GM12874 (cell line): ENCODE results near the gene EP400.

Source experiments
- TF ChIP-seq, protein P1 (sequence below): IDR thresholded peaks from 2 replicates; pipeline ENCODE4 v1.5.1; 2011; ENCODE audit warnings: low read depth, mild to moderate bottlenecking, control low read depth, low read length, moderate library complexity; ENCODE audit not compliant: insufficient read depth

Gene EP400

DNA sequence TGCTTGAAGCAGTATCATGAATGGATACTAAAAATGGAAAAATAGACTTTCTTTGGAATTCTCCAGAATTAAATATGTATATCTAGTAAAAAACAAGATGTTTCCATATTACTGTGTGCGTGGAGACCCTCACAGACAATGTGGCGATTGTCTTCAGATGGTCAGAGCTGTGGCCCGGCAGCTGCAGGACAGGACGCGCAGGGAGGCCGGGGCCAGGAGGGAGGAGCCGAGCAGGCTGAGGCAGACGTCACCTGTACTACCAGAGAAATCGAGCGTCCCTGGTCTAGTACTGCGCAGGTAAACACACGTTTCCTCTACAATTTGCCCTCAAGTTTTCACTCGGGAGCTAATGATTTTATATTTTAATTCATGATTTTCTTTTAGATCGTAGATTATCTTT, 171.5 kb downstream of the EP400 start:
- TF ChIP-seq, protein P1, sequence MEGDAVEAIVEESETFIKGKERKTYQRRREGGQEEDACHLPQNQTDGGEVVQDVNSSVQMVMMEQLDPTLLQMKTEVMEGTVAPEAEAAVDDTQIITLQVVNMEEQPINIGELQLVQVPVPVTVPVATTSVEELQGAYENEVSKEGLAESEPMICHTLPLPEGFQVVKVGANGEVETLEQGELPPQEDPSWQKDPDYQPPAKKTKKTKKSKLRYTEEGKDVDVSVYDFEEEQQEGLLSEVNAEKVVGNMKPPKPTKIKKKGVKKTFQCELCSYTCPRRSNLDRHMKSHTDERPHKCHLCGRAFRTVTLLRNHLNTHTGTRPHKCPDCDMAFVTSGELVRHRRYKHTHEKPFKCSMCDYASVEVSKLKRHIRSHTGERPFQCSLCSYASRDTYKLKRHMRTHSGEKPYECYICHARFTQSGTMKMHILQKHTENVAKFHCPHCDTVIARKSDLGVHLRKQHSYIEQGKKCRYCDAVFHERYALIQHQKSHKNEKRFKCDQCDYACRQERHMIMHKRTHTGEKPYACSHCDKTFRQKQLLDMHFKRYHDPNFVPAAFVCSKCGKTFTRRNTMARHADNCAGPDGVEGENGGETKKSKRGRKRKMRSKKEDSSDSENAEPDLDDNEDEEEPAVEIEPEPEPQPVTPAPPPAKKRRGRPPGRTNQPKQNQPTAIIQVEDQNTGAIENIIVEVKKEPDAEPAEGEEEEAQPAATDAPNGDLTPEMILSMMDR = no peak

- TF ChIP-seq, protein P1 = no peak
These were observed 174.4 kb downstream of the EP400 start for GRCh38 chr12:132123970-132124765.

DNA sequence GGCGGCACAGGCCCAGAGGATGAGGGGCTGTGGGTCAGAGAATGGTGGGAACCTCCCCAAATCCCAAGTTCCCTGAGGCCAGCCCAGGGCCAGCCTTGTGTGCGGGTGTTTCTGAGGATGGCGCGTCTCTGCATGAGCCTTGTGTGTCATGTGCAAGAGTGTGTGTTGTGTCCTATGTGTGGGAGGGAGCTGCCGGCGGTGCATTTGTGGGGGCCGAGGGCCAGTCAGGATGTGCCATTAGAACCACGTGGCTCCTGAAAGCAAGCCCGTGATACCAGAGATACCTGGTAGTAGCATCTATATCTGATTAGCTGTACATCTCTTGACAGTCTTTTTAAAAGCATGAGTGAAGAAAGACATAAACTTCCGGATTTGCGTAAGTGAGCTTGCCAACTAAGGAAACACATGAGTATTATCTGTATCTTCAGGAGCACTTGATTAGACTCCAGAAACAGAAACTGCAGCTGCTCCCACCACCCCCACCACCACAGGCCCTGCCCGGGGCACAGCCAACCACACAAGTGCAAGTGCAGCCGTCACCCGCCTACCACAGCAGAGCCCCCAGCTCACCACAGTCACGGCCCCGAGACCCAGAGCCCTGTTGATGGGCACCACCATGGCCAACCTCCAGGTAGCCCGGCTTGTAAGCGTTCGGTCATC, 175.2 kb downstream of the EP400 start:
- TF ChIP-seq, protein P1 = no peak

GRCh38 chr12:132125736-132126135, 176.0 kb downstream of the EP400 start:
- TF ChIP-seq, protein P1 = no peak

DNA sequence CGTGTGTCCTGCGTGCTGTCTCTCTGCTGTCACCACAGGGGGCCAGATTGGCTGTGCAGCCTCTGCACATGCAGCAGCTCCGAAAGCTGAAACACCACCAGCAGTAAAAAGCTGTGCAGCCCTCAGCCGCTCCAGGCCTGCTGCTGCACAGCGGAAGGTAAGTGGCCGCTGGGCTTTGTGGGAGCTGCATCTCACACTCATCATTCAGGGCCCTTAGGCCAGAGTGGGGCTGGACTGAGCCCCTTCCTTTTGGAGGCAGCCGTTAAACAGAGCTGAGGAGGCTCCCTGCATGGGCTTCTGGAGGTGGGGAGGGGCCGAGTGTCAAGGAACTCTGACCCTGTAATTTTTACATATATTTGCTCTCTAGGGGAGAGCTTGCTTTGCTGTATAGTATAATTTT, 177.3 kb downstream of the EP400 start:
- TF ChIP-seq, protein P1 = no peak

- TF ChIP-seq, protein P1 = no peak
These were observed 179.3 kb downstream of the EP400 start for GRCh38 chr12:132129007-132129406.

GRCh38 chr12:132130690-132131089, 180.9 kb downstream of the EP400 start:
- TF ChIP-seq, protein P1 = no peak
